Omental fat pad (tissue), 4 donors: ENCODE measurements around the gene SMARCC1. TPM values are rescaled to one million over a fixed set of nuclear protein-coding genes. Genes with fewer than 3 reads are reported as not detected.

Experiments
- ATAC-seq: fragments of 150-250 bp; one replicate; pipeline ENCODE4 v1.9.1; 2016; ENCODE audit warnings: mild to moderate bottlenecking, moderate library complexity; ENCODE audit not compliant: low FRiP score
- DNase-seq: peaks from one replicate; pipeline ENCODE4 v3.0.0-alpha.2; 2019; ENCODE audit warnings: low spot score
- total RNA-seq, 4 donors: library from RNA; depleted of rRNA; stranded (reverse); fragments of >200 nt; gene quantifications; one replicate each; pipeline ENCODE4 v1.1.0, GENCODE V29; 2016
- TF ChIP-seq, protein P1 (sequence below), 3 donors: fragments of 450-650 bp; IDR thresholded peaks; one replicate each; pipeline ENCODE4 v1.5.1; 2016 to 2017; ENCODE audit warnings: antibody characterized with exemption in 3 of 3, mild to moderate bottlenecking in 3 of 3, moderate library complexity in 2 of 3

SMARCC1 gene
- total RNA-seq, 4 donors from 2014 or later: 21.3 to 43.4 (median 32.2) TPM

DNA sequence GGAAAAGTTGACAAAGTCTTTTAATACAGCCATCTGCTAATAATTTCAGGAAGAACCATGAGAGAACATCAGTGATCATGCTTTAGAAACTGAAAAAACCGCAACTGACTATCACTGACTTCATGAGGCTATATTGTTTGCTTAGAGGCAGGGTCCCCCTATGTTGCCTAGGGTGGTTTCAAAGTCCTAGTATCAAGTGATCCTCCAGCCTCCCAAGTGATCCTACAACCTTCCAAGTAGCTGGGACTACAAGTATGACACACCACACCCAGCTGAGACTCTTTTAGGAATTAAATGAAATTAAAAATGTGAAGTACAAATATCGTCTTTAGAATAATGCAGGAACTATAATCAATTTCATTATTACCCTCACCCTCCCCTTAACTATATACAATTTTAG, 144.8 kb downstream of the SMARCC1 start:
- DNase-seq: no peak
- TF ChIP-seq, protein P1, sequence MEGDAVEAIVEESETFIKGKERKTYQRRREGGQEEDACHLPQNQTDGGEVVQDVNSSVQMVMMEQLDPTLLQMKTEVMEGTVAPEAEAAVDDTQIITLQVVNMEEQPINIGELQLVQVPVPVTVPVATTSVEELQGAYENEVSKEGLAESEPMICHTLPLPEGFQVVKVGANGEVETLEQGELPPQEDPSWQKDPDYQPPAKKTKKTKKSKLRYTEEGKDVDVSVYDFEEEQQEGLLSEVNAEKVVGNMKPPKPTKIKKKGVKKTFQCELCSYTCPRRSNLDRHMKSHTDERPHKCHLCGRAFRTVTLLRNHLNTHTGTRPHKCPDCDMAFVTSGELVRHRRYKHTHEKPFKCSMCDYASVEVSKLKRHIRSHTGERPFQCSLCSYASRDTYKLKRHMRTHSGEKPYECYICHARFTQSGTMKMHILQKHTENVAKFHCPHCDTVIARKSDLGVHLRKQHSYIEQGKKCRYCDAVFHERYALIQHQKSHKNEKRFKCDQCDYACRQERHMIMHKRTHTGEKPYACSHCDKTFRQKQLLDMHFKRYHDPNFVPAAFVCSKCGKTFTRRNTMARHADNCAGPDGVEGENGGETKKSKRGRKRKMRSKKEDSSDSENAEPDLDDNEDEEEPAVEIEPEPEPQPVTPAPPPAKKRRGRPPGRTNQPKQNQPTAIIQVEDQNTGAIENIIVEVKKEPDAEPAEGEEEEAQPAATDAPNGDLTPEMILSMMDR (IDR thresholded peaks at IDR 0.05): no peak
- ATAC-seq: no peak

DNA sequence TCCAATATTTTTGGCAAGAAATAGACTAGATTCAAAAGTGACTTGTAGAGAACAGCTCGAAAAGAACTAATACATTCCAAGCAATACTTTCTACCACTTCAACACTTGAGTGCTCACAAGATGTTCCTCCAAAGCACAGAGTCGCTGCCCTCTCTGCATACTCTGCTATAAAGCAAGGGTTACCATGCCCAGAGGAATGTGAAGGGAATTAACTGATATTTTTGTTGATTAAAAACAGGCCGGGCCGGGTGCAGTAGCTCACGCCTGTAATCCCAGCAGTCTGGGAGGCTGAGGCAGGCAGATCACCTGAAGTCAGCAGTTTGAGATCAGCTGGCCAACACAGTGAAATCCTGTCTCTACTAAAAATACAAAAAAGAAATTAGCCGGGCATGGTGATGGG, 145.5 kb downstream of the SMARCC1 start:
- DNase-seq: no peak
- ATAC-seq: no peak
- TF ChIP-seq, protein P1 (IDR thresholded peaks at IDR 0.05): no peak

DNA sequence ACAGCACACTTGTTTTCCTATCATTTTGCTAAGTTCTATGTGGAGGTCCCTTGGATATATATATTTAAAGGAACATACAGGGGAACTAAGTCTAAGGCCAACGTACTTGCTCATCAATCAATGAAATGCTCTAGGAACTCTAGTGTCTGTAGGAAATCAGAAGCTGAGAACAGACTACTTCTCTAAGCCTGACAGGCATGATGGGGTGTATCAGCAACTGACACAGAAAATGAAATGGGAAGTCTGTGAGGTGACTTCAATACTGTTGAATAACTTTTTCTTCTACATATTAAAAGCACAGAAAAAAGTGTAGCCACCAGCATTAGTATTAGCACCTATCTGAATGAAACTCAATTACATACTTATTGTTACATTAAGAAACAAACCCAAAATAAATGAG, 146.2 kb downstream of the SMARCC1 start:
- TF ChIP-seq, protein P1 (IDR thresholded peaks at IDR 0.05): no peak
- DNase-seq (no peak), ATAC-seq (no peak)

DNA sequence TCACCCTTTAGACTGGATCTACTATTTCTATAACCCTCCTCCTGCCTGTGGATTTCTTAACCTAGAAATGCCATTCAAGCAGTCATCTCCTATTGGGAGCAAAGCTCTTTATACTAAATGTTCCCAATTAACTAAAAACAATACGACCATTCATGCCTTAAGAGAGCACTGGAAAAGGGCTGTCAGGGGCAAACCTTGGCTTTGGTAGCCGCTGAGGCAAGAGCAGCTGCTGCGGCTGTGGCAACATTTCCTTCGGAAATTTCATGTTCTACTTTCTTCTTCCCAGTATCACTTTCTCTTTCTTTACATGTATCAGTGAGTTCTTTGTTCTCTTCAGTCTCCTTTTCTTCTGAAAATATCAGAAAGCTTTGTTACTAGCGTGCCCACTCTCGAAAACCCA, 146.7 kb downstream of the SMARCC1 start:
- DNase-seq (no peak), ATAC-seq (no peak)
- TF ChIP-seq, protein P1 (IDR thresholded peaks at IDR 0.05): no peak

DNA sequence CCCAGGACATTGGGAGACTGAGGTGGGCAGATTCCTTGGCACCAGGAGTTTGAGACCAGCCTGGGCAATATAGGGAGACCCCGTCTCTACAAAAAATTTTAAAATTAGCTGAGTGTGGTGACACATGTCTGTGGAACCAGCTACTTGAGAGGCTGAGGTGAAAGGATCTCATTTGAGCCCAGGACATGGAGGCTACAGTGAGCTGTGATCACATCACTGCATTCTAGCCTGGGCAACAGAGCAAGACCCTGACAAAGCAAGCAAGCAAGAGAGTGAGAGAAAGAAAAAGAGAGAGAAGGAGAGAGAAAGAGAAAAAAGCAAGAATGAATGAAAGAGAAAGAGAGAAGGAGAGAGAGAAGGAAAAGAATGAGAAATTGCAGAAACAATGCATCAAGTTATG, 150.9 kb downstream of the SMARCC1 start:
- TF ChIP-seq, protein P1 (IDR thresholded peaks at IDR 0.05): no peak
- no peak for ATAC-seq
- no peak for DNase-seq

DNA sequence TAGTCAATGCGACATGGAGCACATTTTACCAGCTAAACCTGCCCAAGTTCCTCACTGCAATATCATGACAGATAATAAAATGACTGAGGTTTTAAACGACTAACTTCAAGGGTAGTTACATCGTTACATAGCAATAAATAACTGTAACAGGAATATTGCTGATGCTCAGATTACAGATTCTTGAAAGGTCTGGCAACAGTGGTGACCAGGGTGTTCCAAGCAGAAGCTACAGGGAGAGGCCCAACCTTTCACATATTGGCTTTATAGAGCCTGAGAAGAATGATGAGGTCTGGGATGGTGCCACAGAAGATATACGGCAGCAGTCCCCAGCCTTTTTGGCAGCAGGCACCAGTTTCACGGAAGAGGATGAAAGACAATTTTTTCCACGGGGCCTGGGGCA, 151.9 kb downstream of the SMARCC1 start:
- TF ChIP-seq, protein P1 (IDR thresholded peaks at IDR 0.05): no peak
- ATAC-seq (no peak), DNase-seq (no peak)

DNA sequence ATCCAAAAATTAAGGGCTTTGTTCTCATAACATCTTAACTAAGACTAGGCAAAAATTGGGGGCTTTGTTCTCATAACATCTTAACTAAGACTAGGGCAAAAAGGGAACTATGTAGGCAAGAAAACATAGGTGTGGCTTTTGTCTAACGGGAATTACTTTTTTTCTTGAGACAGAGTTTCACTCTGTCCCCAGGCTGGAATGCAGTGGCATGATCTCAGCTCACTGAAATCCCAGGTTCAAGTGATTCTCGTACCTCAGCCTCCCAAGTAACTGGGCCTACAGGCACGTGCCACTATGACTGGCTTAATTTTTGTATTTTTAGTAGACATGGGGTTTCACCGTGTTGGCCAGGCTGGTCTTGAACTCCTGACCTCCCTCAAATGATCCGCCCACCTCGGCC, 153.3 kb downstream of the SMARCC1 start:
- TF ChIP-seq, protein P1 (IDR thresholded peaks at IDR 0.05): no peak
- no peak for DNase-seq
- no peak for ATAC-seq
